8988T (cell line): ENCODE measurements around the gene MYDGF.
"Not testable (repeated sequence)": the region's sequence is repeated elsewhere in the genome, so short reads cannot be mapped to it uniquely, and the experiment has no call there.

Experiments
- DNase-seq: peaks from one replicate; pipeline ENCODE4 v3.0.0; 2011

The MYDGF gene

DNA sequence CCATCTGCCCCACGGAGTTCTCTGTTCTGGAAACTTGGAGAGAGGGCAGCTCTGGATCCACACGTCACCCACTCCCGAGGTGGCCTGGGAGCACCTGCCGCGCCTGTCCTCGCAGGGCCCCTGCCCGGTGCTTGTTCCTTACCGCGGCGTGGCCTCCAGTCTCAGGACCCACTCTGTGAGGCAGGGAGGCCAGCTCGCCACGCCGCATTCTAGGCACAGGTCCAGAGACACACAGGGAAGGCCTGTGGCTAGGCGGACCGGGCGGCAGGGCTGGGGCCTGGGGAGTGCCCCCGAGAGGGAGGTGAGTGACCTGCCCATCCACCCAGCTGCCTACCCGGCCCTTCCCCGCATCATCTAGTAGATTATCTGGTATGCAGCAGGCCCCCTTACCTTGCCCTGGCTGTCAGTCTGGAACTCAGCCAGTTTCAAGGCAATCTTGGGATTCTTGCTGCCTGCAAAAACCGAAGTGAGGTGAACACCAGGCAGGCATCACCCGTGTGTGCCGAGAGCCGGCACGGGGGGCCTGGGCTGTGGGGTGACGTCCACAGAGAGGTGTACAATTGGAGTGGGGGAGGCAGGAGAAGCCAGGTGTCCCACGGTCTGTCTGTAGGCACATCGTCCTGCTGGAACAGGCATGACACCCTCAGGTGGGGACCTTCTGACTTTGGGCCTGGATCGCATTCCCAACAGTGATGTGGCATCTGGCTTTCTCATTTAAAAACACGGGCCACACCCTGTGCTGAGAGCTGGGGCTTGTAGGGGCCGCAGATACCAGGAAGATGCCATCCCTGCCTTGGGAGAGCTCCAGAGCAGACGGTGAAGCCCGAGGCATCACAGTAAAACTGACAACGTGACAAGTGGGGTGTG, 29.9 kb upstream of the MYDGF start:
- DNase-seq, result no peak

DNA sequence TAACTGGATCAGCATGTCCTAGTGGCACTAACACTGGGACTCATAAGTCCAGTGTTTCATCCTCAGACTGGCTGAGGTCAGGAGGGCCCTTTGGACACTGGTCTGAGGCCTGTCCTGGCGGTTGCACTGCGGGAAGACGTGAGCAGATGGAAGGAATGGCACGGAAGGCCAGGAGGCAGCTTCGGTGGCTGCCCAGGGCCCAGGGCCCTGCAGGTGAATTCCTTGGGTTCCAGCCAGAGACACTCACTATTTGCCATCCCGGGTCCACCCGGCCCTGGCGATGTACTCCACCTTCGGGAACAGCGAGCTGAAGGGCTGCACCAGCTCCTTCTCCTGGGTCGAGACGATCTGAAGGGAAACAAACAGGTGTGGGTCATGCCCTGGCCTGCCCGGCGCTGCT, 27.2 kb upstream of the MYDGF start:
- no peak for DNase-seq

DNA sequence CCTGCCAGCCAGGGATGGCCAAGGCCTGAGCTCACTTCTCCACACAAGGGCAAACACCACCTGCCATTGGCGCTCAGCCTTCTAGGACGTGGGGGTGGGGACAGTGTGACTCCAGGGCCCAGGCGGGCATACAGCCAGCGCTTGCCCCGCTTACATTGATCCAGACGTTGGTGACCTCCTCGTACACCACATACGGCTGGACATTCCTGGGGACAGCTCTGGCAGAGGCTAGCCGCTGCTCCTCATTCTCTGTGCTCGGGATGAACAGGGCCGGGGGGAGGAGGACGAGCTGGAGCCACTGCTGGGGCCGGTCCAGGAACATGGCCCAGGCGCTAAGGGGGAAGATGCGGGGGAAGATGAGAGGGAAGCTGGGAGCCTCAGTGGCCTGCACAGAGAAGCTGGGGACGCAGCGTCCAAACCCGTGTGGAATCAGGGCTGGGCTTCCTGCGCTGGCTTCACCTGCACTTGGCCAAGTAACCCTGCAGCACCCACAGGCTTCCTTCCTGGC, 25.1 kb upstream of the MYDGF start:
- no peak for DNase-seq

DNA sequence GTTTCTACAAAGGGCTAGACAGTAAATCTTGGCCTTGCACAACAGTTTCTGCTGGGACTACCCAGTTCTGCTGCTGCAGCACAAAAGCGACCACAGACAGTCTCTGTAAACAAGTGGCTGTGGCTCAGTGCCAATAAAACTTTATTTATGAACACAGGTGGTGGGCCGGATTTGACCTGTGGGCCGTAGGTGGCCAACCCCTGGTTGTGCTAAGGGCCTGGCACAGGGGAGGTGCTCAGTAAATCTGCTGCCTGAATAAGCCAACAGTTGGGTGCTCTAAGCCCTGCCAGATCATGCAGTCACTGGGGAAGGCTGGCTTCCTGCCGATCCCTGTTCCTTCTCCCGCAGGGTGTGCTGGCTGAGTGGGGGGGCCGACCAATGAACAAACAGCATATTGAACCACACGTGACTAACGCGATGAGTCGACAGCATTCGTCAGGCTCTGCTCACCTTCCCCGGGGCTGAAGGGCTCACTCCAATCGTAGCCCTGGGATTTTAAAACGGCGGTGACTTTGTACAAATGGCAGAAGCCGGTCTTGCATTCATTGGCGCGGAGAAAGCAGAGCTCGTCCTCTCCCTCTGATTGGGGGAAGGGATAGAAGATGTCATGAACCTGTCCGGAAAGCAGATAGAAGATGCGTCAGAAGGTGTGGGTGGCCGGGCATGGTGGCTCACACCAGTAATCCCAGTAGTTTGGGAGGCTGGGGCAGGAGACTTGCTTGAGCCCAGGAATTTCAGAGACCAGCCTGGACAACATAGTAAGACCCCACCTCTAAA, 24.3 kb upstream of the MYDGF start:
- DNase-seq, result peak; percentile 77

DNA sequence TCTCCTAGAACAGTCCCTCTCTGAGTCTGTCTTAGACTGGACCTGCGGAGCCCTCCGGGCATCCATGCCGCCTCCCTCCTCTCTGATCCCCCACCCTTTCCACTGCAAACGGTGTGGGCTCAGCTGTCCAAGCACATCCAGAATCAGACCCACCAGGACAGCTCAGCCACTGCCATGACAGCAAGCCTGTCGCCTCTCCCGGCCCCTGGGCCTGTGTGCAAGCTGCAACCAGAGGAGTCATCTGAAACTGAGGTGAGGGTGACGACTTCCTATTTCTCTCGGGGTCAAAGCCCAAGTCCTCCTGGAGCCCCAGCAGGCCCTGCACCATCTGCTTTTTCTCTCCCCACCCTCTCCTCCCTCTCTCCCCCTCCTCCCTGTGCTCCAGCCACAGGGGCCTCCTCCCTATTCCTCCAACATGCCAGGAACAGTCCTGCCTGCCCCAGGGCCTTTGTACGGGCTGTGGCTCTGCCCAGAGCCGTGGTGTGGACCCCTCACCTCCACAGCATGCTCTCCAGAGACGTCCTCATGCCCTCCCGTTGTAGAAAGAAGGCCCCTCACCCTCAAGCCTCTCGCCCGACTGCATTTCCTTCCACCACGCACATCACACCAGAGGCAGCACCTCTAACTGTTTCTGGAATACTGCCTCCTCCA, 23.5 kb upstream of the MYDGF start:
- DNase-seq, result no peak

DNA sequence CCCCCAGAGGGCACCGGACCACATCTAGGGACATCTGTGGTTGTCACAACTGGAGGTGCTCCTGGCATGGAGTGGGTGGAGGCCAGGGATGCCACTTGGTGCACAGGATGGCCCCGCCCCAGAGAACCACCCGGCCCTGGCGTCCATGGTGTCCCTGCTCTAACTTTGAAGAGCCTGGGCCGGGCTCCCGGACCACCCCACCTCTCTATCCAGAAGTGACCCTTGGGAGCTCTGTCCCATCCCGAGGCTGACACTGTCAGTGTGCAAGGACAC, 22.9 kb upstream of the MYDGF start:
- no peak for DNase-seq

DNA sequence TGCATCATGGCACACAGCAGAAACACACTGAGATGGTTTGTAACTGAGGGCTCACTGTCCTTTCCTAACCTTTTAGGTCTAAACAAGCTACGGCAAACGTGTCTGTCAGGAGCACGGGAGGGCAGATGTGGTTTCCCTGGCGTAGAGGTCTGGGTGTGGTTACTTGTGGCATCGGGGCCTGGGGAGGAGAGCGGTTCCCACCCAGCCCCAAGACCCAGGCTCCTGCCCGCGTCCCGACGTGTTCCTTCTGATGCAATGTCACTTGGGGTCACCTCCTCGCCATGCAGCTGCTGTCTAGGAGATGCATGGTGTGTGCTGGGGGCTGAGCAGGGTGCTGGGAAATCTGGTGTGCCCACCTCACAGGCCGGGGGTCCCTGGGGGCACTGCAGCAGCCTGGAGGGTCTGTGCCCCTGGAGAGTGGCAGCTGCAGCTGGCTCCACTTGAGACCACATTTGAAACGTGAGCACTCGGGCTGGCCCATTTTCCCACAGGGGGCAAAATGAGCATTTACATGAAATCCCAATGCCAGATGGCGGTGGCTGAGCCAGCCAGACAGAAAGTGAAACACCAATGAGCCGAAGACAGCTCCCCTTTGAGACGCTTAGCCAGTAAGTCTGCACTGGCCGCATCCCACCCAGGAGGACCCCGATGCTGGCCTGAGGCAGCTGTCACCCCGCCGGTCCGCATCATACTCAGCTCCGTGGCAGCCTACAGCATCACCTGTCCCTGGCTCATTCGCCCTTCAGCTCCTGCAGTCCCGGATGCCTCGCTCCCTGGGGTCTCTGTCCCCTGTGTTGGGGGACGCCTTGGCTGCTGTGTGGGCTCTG, 22.3 kb upstream of the MYDGF start:
- no peak for DNase-seq

DNA sequence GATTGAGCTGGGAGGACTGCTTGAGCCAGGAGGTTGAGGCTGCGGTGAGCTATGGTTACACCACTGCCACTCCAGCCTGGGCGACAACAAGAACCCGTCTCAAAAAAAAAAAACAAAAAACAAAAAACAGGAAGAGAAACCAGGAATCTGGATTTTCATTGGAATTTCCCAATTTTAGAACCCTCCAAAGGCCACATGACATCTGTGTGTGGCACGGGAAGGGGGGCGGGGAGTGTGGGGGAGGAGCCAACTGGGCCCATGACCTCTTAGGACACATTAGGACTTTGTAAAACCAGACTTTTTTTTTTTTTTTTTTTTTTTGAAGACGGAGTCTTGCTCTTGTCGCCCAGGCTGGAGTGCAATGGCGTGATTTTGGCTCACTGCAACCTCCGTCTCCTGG, 21.2 kb upstream of the MYDGF start:
- DNase-seq, result no peak

DNA sequence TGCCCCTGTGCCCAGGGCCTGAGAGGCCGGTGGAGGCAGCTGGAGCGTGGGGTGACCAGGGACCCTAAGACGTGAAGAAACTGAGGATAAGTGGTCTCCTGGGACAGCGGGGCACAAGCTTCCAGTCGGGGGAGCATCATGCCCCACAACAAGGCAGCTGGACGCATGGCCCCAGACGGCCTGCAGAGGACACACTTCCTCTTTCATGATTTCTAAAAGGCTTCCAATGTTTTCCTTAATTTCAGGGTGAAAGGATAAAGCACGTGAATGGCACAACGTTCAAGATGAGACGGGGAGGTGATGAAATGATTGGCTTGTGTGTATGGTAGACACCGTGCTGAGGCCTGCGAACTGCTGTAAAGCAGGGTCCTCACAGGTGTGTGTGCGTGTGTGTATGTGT, 20.2 kb upstream of the MYDGF start:
- DNase-seq, result no peak

DNA sequence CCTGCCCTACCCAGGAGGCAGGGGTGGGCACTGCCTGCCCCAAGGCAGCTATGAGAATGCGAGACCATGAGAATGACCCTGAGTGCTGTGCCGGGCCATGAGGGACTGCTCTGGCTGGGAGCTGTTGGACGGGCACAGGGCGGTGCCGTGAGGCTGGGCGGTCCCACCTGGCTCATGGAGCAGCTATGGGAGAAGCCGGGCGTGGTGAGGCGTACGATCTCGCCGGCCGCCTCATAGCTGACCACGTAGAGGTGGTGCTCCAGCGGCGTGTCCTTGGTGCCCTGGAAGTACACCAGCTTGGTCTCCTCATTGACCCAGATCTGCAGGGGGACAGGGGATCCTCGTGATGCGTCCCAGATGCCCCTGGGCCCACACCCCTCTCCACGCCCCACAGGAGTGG, 19.3 kb upstream of the MYDGF start:
- DNase-seq, result no peak

DNA sequence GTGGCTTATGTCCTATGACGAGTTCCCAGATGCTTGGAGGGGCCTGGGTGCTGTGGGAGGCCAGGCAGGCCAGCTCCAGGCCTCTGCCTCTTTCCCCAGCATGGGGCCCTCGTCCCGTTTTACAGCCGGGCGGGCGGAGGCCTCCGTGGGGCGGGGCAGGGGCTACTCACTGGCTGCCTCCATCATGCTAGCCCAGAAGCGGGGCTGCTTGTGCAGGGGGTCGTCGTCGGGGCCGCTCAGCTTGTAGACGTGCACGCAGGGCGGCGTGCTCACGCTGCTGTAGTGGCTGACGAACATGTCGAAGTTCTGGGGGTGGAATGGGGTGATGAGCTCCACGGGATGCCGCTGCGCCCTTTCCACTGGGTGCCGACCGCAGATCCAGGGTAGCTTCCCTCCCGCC, 18.4 kb upstream of the MYDGF start:
- no peak for DNase-seq

DNA sequence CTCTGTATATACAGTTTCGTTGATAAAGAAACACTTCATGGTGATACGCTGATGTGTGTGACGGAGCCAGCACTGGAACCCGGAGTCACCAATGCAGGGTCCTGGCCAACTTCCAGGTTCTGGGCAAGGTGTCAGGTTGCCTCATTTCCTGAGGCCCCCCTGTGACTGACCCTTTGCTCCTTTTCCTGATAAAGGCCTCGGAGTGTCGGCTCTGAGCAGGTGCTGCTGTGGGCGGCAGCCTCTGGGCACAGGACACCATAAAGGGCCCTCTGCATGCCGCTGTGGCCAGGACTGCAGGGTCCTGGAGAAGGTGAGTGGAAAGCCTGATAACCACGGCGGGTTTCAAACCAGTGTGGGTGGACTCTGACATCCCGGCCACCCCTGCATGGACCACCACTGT, 17.3 kb upstream of the MYDGF start:
- DNase-seq, result no peak

DNA sequence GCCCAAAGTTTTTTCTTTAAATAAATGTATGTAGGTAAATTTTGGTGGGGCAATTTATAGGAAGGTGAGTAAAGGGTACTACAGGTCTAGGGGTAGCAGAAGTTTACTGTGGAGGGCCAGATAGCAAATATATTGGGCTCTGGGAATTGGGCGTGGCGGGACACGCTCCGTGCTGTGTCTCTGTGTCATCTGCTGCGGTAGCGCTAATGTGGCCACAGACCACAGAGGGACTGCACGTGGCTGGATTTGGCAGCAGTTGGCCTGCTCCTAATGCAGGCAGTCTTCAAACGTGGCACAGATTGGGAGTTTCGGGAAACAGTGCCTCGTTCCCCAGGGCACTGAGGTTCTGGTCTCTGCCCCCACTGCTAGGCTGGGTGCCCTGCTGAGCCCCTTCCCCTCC, 16.6 kb upstream of the MYDGF start:
- DNase-seq, result no peak

DNA sequence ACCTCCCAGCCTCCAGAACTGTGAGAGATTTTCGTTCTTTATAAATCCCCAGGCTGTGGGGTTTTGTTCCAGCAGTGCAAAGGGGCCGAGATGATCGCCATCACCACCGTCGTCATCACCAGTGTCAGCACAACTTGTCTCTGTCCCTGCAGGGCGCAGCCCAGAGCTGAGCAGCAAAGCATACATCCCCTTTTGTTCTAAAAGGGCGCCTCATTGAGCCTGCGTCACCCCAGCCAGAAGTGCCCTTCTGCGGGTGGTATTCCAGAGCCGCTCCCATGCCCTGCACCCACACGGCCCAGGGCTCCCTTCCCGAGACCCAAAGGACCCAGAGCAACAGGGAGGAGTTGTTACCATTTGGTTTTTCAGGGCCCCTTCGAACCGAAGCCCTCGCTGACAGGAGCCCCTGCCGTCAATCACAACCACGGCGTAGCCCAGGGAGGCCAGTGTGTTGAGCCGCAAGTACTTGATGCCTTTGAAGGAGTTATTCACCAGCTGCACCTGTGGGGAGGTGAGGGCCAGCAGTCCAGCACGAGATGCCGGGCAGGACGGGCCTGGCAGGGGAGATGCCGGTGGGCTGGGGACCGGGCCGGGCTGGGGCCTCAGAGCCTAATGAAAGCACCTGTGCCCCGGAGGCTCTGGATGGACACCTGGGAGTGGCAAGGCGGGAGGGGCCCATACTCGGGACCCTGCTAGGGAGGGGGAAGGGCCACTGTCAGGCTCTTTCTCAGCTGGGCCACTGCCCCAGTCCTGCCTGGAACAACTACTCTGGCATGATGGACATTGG, 14.4 kb upstream of the MYDGF start:
- DNase-seq, result no peak

DNA sequence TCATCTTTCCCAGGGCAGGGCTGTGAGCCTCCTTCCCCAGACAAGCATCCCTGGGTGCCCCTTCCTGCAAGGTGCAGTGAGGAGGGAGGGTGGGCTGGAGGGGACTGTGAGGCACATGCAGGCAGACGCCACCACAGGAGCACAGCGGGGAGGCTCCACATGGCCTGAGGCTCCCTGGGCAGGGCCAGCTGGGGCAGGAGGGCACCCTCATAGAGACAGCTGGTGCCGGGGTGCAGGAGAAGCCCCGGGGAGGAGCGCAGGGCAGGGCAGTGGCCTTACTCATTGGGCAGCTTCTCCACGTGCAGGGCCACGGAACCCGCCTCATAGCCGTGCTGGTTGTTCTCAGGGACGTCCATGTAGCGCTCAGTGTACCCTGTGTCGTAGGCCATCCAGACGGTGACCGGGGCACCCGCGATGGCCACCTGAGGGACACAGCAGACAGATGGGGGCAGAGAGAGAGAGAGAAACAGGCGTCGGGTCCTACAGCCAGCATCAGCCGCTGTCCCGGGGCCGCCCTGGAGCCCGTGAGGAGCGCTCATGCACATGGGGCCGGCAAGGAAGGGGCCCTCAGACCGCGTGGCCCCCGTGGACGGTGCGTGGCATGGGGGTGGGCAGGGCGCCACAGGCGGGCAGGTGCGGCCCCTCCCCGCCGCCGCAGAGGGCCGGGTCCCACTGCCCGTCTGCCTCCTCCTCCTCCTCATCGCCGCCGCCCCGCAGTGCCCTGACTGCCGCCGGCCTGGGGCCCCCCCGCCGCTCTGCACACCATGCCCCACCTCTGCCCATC, 12.5 kb upstream of the MYDGF start:
- no peak for DNase-seq

DNA sequence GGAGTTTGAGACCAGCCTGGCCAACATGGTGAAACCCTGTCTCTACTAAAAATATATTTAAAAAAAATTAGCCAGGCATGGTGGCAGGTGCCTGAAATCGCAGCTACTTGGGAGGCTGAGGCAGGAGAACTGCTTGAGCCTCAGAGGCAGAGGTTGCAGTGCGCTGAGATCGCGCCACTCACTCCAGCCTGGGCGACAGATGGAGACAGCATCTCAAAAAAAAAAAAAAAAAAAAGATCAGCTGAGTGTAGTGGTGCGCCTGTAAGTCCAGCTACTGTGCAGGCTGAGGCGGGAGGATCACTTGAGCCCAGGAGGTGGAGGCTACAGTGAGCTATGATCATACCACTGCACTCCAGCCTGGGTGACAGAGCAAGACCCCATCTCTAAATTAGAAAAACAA, 9.9 kb upstream of the MYDGF start:
- not testable (repeated sequence) for DNase-seq

DNA sequence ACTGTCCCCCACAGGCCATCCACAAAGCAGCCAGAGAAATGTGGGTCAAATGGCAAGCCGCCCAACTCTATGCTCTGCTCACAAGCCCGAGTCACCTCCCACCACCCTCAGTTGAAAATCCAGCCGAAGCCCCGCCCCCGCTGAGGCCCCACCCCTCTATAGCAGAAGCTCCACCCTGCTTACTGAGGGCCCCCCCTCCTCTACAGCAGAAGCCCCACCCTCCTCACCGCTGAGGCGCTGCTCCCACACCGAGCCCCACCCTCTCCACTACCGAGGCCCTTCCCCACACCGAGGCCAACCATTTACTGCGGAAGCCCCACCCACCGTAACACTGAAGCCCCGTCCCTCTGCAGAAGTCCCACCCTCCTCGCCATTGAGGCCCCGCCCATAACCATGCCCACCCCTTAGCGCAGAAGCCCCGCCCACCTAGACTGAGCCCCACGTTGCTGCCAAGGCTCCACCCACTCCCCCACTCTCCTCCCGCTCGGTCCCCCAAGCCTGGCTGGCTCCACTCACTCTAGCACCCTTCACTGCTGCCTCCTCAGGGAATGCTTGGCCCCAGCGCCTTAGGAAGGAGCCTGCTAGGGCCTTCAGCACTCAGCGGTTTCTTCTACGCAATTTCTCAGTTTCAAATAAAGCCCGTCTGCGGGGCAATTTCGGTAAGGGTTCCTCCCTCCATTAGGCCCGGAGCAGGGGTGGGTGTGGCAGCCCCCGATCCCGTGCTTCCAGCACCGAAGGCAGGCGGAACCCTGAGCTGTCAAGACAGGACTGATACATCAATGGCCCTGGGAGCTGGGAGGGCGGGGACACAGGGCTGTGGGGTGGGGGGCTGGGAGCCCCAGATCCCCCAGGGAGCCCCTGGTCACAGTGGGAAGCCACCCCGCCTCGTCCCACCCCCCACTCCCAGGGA, 9.0 kb upstream of the MYDGF start:
- DNase-seq, result no peak

DNA sequence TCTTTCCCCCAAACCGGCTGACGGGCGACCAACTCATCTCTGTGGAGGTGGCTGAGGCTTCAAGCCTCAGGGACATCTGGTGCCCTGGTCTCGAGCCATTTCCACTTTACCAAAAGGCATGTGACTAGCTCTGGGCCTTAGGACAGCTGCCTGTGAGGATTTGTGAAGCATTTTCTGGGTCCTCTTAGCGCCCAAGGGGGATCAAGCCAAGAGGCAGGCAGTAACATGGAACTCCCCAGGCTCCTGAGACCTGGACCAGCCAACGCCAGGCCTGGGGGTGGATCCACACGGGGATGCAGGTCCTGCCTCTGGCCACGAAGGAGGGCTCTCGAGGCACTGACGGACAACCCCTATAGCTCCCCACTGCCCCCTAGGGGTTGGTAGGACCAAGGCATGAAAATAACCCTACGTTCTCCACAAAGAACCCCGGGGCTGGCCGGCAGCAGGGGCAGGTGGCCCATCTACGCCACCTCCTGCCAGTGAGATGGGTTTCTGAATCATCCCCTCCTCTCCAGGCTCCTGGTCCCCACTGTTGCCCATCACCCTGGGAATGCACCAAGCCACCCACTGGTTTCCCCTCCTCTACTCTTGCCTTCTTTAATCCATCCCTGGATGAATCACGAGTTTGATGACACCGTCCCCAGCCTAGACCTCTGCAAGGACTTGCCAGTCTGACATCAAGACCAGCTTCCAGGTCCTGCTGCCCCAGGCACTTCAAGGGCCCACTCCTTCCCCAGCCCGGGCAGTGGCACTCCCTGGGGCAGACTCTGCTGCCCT, 7.0 kb upstream of the MYDGF start:
- DNase-seq, result peak; percentile 40

DNA sequence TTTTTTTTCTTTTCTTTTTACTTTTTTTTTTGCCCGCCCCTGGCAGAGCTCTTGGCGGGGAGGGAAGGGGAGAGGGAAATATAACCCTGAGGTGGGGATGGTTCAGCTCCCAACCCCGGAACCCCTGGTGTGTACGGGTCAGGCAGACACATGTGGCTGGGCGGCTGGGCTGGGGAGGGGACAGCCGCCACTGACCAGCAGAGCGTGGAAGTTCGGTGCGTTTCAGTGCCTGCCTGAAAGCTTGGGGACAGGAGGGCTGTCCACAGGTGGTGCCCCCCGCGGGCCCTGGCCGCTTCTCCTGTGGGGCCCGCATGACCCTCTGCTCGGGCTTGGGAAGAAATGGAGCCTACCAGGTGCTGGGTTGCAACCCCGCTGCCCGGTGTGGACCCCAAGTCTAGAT, 5.2 kb upstream of the MYDGF start:
- DNase-seq, result no peak
